ENCODE data around the gene NAT14. TPM values are rescaled to one million over a fixed set of nuclear protein-coding genes. Genes with fewer than 3 reads are reported as not detected.

NAT14 gene
- total RNA-seq, 2 donors from 2014 or later = 51.3 to 67.1 TPM

- Mint-ChIP-seq H3K36me3 (ENCODE audit: low read depth) (no peaks in the 10 kb centered on the region), H3K27ac (no peak overlapping the region), H3K9me3 (peaks cover 3% of the 10 kb centered on the region), H3K27me3 (ENCODE audit: insufficient read depth) (peaks cover 52% of the 10 kb centered on the region), H3K4me3 (peak overlapping the region; percentile 15), H3K4me1 (peaks cover 7% of the 10 kb centered on the region)
- no peaks in the 10 kb centered on the region for H3K9me3 ChIP-seq (ENCODE audit: control insufficient read depth, low read length)
- H3K9ac ChIP-seq (ENCODE audit: extremely low read depth, low read length, poor library complexity, severe bottlenecking) = no peak overlapping the region
- no peak overlapping the region for H3K4me3 ChIP-seq (ENCODE audit: low read length)
- no peak overlapping the region for H3K27ac ChIP-seq (ENCODE audit: low read depth, low read length)
- H3K4me1 ChIP-seq (ENCODE audit: control insufficient read depth, insufficient read depth, low read length) = no peaks in the 10 kb centered on the region
- TF ChIP-seq, protein P1, sequence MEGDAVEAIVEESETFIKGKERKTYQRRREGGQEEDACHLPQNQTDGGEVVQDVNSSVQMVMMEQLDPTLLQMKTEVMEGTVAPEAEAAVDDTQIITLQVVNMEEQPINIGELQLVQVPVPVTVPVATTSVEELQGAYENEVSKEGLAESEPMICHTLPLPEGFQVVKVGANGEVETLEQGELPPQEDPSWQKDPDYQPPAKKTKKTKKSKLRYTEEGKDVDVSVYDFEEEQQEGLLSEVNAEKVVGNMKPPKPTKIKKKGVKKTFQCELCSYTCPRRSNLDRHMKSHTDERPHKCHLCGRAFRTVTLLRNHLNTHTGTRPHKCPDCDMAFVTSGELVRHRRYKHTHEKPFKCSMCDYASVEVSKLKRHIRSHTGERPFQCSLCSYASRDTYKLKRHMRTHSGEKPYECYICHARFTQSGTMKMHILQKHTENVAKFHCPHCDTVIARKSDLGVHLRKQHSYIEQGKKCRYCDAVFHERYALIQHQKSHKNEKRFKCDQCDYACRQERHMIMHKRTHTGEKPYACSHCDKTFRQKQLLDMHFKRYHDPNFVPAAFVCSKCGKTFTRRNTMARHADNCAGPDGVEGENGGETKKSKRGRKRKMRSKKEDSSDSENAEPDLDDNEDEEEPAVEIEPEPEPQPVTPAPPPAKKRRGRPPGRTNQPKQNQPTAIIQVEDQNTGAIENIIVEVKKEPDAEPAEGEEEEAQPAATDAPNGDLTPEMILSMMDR (conservative IDR thresholded peaks at IDR 0.05) = no peak
- 4 to 6% methylated on average over 17 to 38 of the region's 39 CpGs for WGBS, 2 experiments (ENCODE audit: insufficient coverage in 1 of 2, insufficient read length in 1 of 2)
- H3K27me3 ChIP-seq (ENCODE audit: control insufficient read depth, insufficient read depth, low read length, poor library complexity, severe bottlenecking) = peaks cover 93% of the 10 kb centered on the region
- no peaks in the 10 kb centered on the region for H3K36me3 ChIP-seq (ENCODE audit: control insufficient read depth, insufficient read depth, low read length)
- DNase-seq = peak; percentile 89
Observed at GRCh38 chr19:55441692-55442321, 43.2 kb upstream of the NAT14 start.

GRCh38 chr19:55442372-55442961 lies 42.5 kb upstream of the NAT14 start:
- no peaks in the 10 kb centered on the region for H3K9me3 ChIP-seq (ENCODE audit: control insufficient read depth, low read length)
- Mint-ChIP-seq H3K9me3 (peaks cover 3% of the 10 kb centered on the region), H3K27ac (no peak overlapping the region), H3K36me3 (ENCODE audit: low read depth) (no peaks in the 10 kb centered on the region), H3K4me1 (peaks cover 7% of the 10 kb centered on the region), H3K27me3 (ENCODE audit: insufficient read depth) (peaks cover 47% of the 10 kb centered on the region), H3K4me3 (peak overlapping the region; percentile 15)
- no peaks in the 10 kb centered on the region for H3K36me3 ChIP-seq (ENCODE audit: control insufficient read depth, insufficient read depth, low read length)
- H3K4me3 ChIP-seq (ENCODE audit: low read length) = no peak overlapping the region
- H3K4me1 ChIP-seq (ENCODE audit: control insufficient read depth, insufficient read depth, low read length) = no peaks in the 10 kb centered on the region
- no peak overlapping the region for H3K9ac ChIP-seq (ENCODE audit: extremely low read depth, low read length, poor library complexity, severe bottlenecking)
- no peak overlapping the region for H3K27ac ChIP-seq (ENCODE audit: low read depth, low read length)
- peaks cover 100% of the 10 kb centered on the region for H3K27me3 ChIP-seq (ENCODE audit: control insufficient read depth, insufficient read depth, low read length, poor library complexity, severe bottlenecking)
- TF ChIP-seq, protein P1 (conservative IDR thresholded peaks at IDR 0.05) = no peak
- WGBS, 2 experiments (ENCODE audit: insufficient coverage in 1 of 2, insufficient read length in 1 of 2) = 1 to 4% methylated on average over 13 to 72 of the region's 72 CpGs
- peak; percentile 79 for DNase-seq

- Histone ChIP-seq H3K4me3 (ENCODE audit: low read length) (no peak within 1 kb of the TSS), H3K27ac (ENCODE audit: low read depth, low read length) (no peak within 1 kb of the TSS), H3K9me3 (ENCODE audit: control insufficient read depth, low read length) (no peaks in the 10 kb centered on the region), H3K9ac (ENCODE audit: extremely low read depth, low read length, poor library complexity, severe bottlenecking) (no peak within 1 kb of the TSS), H3K27me3 (ENCODE audit: control insufficient read depth, insufficient read depth, low read length, poor library complexity, severe bottlenecking) (peaks cover 100% of the 10 kb centered on the region), H3K4me1 (ENCODE audit: control insufficient read depth, insufficient read depth, low read length) (no peaks in the 10 kb centered on the region), H3K36me3 (ENCODE audit: control insufficient read depth, insufficient read depth, low read length) (no peaks in the 10 kb centered on the region)
- peaks cover 41% of the 10 kb centered on the region for H3K27me3 Mint-ChIP-seq (ENCODE audit: insufficient read depth)
- peaks cover 7% of the 10 kb centered on the region for H3K4me1 Mint-ChIP-seq
- H3K36me3 Mint-ChIP-seq (ENCODE audit: low read depth) = no peaks in the 10 kb centered on the region
- no peak for DNase-seq
- peak within 1 kb of the TSS; percentile 15 for H3K4me3 Mint-ChIP-seq
- H3K27ac Mint-ChIP-seq = no peak within 1 kb of the TSS
- peaks cover 3% of the 10 kb centered on the region for H3K9me3 Mint-ChIP-seq
- TF ChIP-seq, protein P1 (conservative IDR thresholded peaks at IDR 0.05) = peak; percentile 19
- WGBS, 2 experiments (ENCODE audit: insufficient coverage in 1 of 2, insufficient read length in 1 of 2) = 3 to 4% methylated on average over 22 to 43 of the region's 43 CpGs
Observed at GRCh38 chr19:55443045-55443823, 41.8 kb upstream of the NAT14 start, which contains the start of gene SHISA7. TSS of gene SHISA7 (minus strand) at chr19:55443300. CDS start at chr19:55442863, 437 bp downstream.
